Mesothelial cell of epicardium (in vitro differentiated cells): ENCODE data around the gene ANO3. TPM values are rescaled to one million over a fixed set of nuclear protein-coding genes. Genes with fewer than 3 reads are reported as not detected.

Experiments
- DNase-seq, 2 experiments: peaks; one replicate each; pipeline ENCODE4 v3.0.0; 2021; ENCODE audit warnings: low spot score in 2 of 2; ENCODE audit not compliant: unreplicated experiment in 2 of 2
- H3K27ac Mint-ChIP-seq: 2 replicates; pipeline ENCODE4 v1.8.0; 2021; ENCODE audit warnings: mixed read lengths
- H3K27me3 Mint-ChIP-seq: 2 replicates; pipeline ENCODE4 v1.8.0; 2021; ENCODE audit warnings: low read depth, mixed read lengths
- H3K36me3 Mint-ChIP-seq: 2 replicates; pipeline ENCODE4 v1.8.0; 2021; ENCODE audit warnings: mixed read lengths
- H3K4me1 Mint-ChIP-seq: 2 replicates; pipeline ENCODE4 v1.8.0; 2021; ENCODE audit warnings: mixed read lengths
- H3K4me3 Mint-ChIP-seq: 2 replicates; pipeline ENCODE4 v1.8.0; 2021; ENCODE audit warnings: mild to moderate bottlenecking, moderate library complexity, mixed read lengths
- H3K9me3 Mint-ChIP-seq: 2 replicates; pipeline ENCODE4 v1.8.0; 2021; ENCODE audit warnings: mixed read lengths
- total RNA-seq: library from RNA; stranded (reverse); gene quantifications from 3 replicates; pipeline ENCODE4 v1.2.1, GENCODE V29; 2021
- TF ChIP-seq, protein P1 (sequence below): fragments of 200-600 bp; sonication (generic); IDR thresholded peaks from one replicate; pipeline ENCODE4 v1.5.0; 2021; ENCODE audit warnings: antibody characterized with exemption; ENCODE audit not compliant: unreplicated experiment

Gene ANO3
- total RNA-seq, 1 donor from 2014 or later, result 0.13 TPM

DNA sequence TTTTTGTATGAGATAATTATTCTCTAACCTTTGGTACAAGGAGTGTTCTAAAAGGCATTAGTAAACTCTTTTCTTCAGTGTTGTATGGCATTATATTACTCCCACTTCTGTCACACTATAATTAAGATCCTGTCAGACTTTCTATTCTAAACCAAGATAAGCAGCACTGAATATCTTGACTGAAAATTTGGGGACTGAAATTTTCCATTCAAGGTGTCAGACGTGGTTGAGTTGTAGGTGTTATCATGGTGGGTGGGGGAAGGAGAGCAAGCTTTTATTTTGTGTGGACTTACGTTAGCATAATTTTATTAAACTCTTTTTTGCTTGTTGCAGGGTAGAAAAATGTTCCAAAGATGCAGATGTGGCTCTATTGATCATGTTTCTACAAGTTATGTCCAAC, 217.2 kb downstream of the ANO3 start:
- no peaks in the 10 kb centered on the region for H3K9me3 Mint-ChIP-seq

GRCh38 chr11:26550022-26550421, 218.1 kb downstream of the ANO3 start:
- H3K27ac Mint-ChIP-seq, result no peak overlapping the region
- H3K4me3 Mint-ChIP-seq, result no peak overlapping the region
- no peak for DNase-seq
- H3K9me3 Mint-ChIP-seq, result no peaks in the 10 kb centered on the region
- no peaks in the 10 kb centered on the region for H3K4me1 Mint-ChIP-seq
- H3K27me3 Mint-ChIP-seq, result peaks cover 37% of the 10 kb centered on the region
- H3K36me3 Mint-ChIP-seq, result no peaks in the 10 kb centered on the region
- TF ChIP-seq, protein P1, sequence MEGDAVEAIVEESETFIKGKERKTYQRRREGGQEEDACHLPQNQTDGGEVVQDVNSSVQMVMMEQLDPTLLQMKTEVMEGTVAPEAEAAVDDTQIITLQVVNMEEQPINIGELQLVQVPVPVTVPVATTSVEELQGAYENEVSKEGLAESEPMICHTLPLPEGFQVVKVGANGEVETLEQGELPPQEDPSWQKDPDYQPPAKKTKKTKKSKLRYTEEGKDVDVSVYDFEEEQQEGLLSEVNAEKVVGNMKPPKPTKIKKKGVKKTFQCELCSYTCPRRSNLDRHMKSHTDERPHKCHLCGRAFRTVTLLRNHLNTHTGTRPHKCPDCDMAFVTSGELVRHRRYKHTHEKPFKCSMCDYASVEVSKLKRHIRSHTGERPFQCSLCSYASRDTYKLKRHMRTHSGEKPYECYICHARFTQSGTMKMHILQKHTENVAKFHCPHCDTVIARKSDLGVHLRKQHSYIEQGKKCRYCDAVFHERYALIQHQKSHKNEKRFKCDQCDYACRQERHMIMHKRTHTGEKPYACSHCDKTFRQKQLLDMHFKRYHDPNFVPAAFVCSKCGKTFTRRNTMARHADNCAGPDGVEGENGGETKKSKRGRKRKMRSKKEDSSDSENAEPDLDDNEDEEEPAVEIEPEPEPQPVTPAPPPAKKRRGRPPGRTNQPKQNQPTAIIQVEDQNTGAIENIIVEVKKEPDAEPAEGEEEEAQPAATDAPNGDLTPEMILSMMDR, result no peak

More for the DNA sequence above, 217.2 kb downstream of the ANO3 start:
- Mint-ChIP-seq H3K4me3 (no peak overlapping the region), H3K27me3 (peaks cover 34% of the 10 kb centered on the region), H3K27ac (no peak overlapping the region), H3K36me3 (no peaks in the 10 kb centered on the region), H3K4me1 (no peaks in the 10 kb centered on the region)
- DNase-seq, result no peak
- TF ChIP-seq, protein P1, result no peak

- Mint-ChIP-seq H3K4me1 (no peaks in the 10 kb centered on the region), H3K36me3 (no peaks in the 10 kb centered on the region), H3K9me3 (no peaks in the 10 kb centered on the region), H3K27ac (no peak overlapping the region), H3K4me3 (no peak overlapping the region), H3K27me3 (peaks cover 35% of the 10 kb centered on the region)
- TF ChIP-seq, protein P1, result peak; percentile 65
- DNase-seq, result no peak
These were observed 219.4 kb downstream of the ANO3 start for GRCh38 chr11:26551186-26551801.

DNA sequence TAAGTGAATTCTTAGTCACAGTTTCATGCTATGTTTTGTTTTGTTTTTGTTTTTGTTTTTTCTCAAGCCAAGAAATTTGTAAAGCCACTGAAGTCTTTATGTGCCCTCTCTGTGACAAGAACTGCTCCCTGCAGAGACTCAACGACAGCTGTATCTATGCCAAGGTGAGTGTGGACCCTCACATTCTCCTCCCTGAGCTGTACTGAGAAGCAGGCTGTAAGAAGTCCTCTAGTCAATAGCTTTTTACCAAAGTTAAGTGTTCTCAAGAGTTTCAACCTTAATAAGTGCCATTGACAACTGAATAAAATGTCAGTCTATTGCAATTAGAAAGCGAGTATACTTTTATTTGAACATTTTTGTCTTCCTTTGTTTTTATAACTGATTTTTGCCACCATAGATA, 221.3 kb downstream of the ANO3 start:
- no peak for DNase-seq
- TF ChIP-seq, protein P1, result no peak

DNA sequence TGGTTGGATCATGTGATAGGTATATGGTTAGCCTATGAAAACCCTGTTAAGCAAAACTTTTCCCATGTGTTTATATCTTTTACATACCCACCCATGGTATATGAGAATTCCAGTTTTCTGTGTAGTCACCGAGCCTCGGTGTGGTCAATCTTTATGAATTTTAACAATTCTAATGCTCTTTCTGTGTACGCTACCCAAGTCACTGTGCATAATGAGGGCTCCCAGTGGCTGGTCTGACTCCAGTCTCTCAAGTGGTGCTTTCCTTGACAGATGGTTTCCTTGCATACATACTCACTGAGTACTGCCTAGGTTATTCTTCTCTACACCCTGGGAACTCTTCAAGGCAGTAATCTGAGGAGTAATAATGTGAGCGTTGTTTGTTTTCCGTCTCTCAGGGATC, 222.5 kb downstream of the ANO3 start:
- DNase-seq, result no peak
- no peaks in the 10 kb centered on the region for H3K9me3 Mint-ChIP-seq
- H3K4me1 Mint-ChIP-seq, result no peaks in the 10 kb centered on the region
- H3K27ac Mint-ChIP-seq, result no peak overlapping the region
- no peak overlapping the region for H3K4me3 Mint-ChIP-seq
- peaks cover 22% of the 10 kb centered on the region for H3K27me3 Mint-ChIP-seq
- TF ChIP-seq, protein P1, result no peak
- H3K36me3 Mint-ChIP-seq, result no peaks in the 10 kb centered on the region

More for the DNA sequence above, 221.3 kb downstream of the ANO3 start:
- Mint-ChIP-seq H3K27me3 (peaks cover 23% of the 10 kb centered on the region), H3K27ac (no peak overlapping the region), H3K4me3 (no peak overlapping the region), H3K4me1 (no peaks in the 10 kb centered on the region), H3K9me3 (no peaks in the 10 kb centered on the region), H3K36me3 (no peaks in the 10 kb centered on the region)
